GM21447 (cell line): ENCODE data around the gene SCP2D1.

Experiments used
- ATAC-seq: cut with Tn5 transposase; IDR thresholded peaks from one replicate; pipeline ENCODE4 v1.9.1; 2021; ENCODE audit not compliant: unreplicated experiment

The SCP2D1 gene

GRCh38 chr20:18811904-18812303 lies 1.7 kb upstream of the SCP2D1 start:
- ATAC-seq, result no peak

GRCh38 chr20:18815194-18815942 lies 1.8 kb downstream of the SCP2D1 start:
- no peak for ATAC-seq

GRCh38 chr20:18822832-18823231 lies 9.2 kb downstream of the SCP2D1 start:
- ATAC-seq, result no peak

- no peak for ATAC-seq
Measured at GRCh38 chr20:18831830-18832499, 18.4 kb downstream of the SCP2D1 start.

- no peak for ATAC-seq
Measured at GRCh38 chr20:18832546-18833200, 19.1 kb downstream of the SCP2D1 start.

- ATAC-seq, result no peak
Measured at GRCh38 chr20:18835466-18836256, 22.1 kb downstream of the SCP2D1 start.

GRCh38 chr20:18837718-18838117 lies 24.1 kb downstream of the SCP2D1 start:
- no peak for ATAC-seq

GRCh38 chr20:18839507-18840247 lies 26.1 kb downstream of the SCP2D1 start:
- no peak for ATAC-seq

GRCh38 chr20:18840248-18840645 lies 26.7 kb downstream of the SCP2D1 start:
- ATAC-seq, result no peak

GRCh38 chr20:18845017-18845416 lies 31.4 kb downstream of the SCP2D1 start:
- no peak for ATAC-seq

- ATAC-seq, result no peak
Measured at GRCh38 chr20:18847226-18847755, 33.7 kb downstream of the SCP2D1 start.

GRCh38 chr20:18849131-18849530 lies 35.5 kb downstream of the SCP2D1 start:
- ATAC-seq, result no peak

GRCh38 chr20:18851629-18852028 lies 38.0 kb downstream of the SCP2D1 start:
- ATAC-seq, result no peak

- no peak for ATAC-seq
Measured at GRCh38 chr20:18852318-18852717, 38.7 kb downstream of the SCP2D1 start.

- ATAC-seq, result no peak
Measured at GRCh38 chr20:18853216-18853615, 39.6 kb downstream of the SCP2D1 start.

GRCh38 chr20:18853946-18854646 lies 40.5 kb downstream of the SCP2D1 start:
- no peak for ATAC-seq

GRCh38 chr20:18855882-18856281 lies 42.3 kb downstream of the SCP2D1 start:
- no peak for ATAC-seq

- ATAC-seq, result no peak
Measured at GRCh38 chr20:18856873-18857272, 43.3 kb downstream of the SCP2D1 start.

GRCh38 chr20:18857640-18858039 lies 44.1 kb downstream of the SCP2D1 start:
- no peak for ATAC-seq

- ATAC-seq, result no peak
Measured at GRCh38 chr20:18858816-18859215, 45.2 kb downstream of the SCP2D1 start.
